Regular cardiac myocyte (primary cell): Measurements from ENCODE around the gene KCMF1. TPM values are rescaled to one million over a fixed set of nuclear protein-coding genes. Genes with fewer than 3 reads are reported as not detected.

ENCODE experiments used
- total RNA-seq: library from RNA; depleted of rRNA; stranded (reverse); fragments of >200 nt; gene quantifications from 2 replicates; pipeline ENCODE4 v1.2.3, GENCODE V29; 2014

KCMF1 gene
- 66.2 and 80.3 TPM in 2 replicates for total RNA-seq

DNA sequence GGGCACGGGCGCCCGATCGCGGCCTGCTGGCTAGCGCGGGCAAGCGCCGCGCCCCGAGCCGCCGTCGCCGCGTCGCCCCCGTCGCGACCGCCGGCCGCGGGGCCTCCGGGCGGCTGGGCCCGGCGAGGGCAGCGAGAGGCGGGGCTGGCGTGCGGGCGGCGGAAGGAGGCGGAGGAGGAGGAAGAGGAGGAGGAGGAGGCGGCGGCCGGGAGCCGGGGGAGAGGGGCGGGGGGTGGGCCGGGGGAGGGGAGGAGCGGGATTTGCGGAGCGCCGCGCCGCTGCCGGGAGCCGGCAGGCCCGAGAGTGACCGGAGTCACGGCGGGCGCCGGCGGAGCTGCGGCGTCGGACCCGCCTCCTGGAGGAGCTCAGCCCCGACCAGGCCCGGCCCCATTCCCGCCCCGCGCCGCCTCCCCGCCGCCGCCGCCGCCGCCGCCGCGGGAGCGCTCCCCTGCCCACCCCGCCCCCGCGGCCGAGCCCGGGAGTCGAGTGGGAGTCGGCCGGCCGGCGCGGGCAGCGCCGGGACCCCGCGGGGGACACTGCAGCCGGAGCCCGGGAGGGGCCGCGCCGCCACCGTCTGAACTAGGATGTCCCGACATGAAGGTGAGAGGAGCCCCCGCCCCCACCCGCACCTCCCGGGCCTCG is at the start of gene KCMF1:
KCMF1 (plus strand) TSS at position 294 of the 642 bp plus-strand sequence; CDS start at position 585, 291 bp downstream.

Other genes starting within 250 kb of the KCMF1 start
- 2.5 and 9.8 TPM in 2 replicates for gene TRABD2A, start 90.1 kb upstream of the KCMF1 start, total RNA-seq
- gene TMSB10, start 65.5 kb upstream of the KCMF1 start, total RNA-seq = 7,380 and 7,799 TPM in 2 replicates
- gene TCF7L1, start 162.2 kb downstream of the KCMF1 start, total RNA-seq = 1.3 and 2.3 TPM in 2 replicates